Esophagus (tissue), 2 donors: Measurements from ENCODE around the gene MS4A6A. TPM values are rescaled to one million over a fixed set of nuclear protein-coding genes. Genes with fewer than 3 reads are reported as not detected.
"Not testable (repeated sequence)": the region's sequence is repeated elsewhere in the genome, so short reads cannot be mapped to it uniquely, and the experiment has no call there.

Experiments used
- H3K27ac ChIP-seq, 2 donors: one replicate each; pipeline ENCODE4 v1.5.1; 2013; ENCODE audit warnings: low read depth in 2 of 2, mild to moderate bottlenecking in 2 of 2, inconsistent platforms in 1 of 2, low read length in 1 of 2, moderate library complexity in 1 of 2
- H3K27me3 ChIP-seq, 2 donors: one replicate each; pipeline ENCODE4 v1.6.1; 2013; ENCODE audit warnings: low read length in 2 of 2, control low read depth in 1 of 2, mild to moderate bottlenecking in 1 of 2; ENCODE audit not compliant: insufficient read depth in 2 of 2, control insufficient read depth in 1 of 2
- H3K36me3 ChIP-seq, 2 donors: one replicate each; pipeline ENCODE4 v1.6.1; 2013; ENCODE audit warnings: low read length in 1 of 2; ENCODE audit not compliant: control insufficient read depth in 2 of 2, insufficient read depth in 2 of 2
- H3K4me1 ChIP-seq, 2 donors: one replicate each; pipeline ENCODE4 v1.6.1; 2013; ENCODE audit warnings: low read length in 1 of 2; ENCODE audit not compliant: control insufficient read depth in 2 of 2, insufficient read depth in 2 of 2
- H3K4me3 ChIP-seq, 2 donors: one replicate each; pipeline ENCODE4 v1.5.1; 2013; ENCODE audit warnings: low read length in 2 of 2, mild to moderate bottlenecking in 2 of 2, low read depth in 1 of 2, moderate library complexity in 1 of 2
- H3K9me3 ChIP-seq, 2 donors: one replicate each; pipeline ENCODE4 v1.6.1; 2013; ENCODE audit warnings: mild to moderate bottlenecking in 2 of 2, low read depth in 1 of 2, low read length in 1 of 2, moderate library complexity in 1 of 2; ENCODE audit not compliant: control insufficient read depth in 2 of 2, insufficient read depth in 1 of 2
- WGBS, 2 donors: extraction: QIAGEN DNeasy Blood & Tissue Kit; methylation state at CpG; one replicate each; pipeline ENCODE4 v1.1.7; 2013; 5-methylcytosine and 5-hydroxymethylcytosine counted together
- polyA plus RNA-seq, 2 donors: library from polyadenylated mRNA; stranded (reverse); fragments of 200-250 nt; gene quantifications; one replicate each; pipeline ENCODE4 v1.2.3, GENCODE V29; 2013
- donor health status: healthy with polysubstance abuse.
- donor health status: Bipolar disorder and iron deficiency.

The MS4A6A gene
- polyA plus RNA-seq, 2 donors: 7.4 to 11.4 TPM

GRCh38 chr11:60186128-60186527 is 3.2 kb upstream of the MS4A6A start:
- H3K27me3 ChIP-seq, H3K36me3 ChIP-seq, H3K4me1 ChIP-seq, H3K9me3 ChIP-seq, H3K27ac ChIP-seq, H3K4me3 ChIP-seq: not testable (repeated sequence)
- 81 to 88% methylated on average over 2 of the region's 2 CpGs for WGBS, 2 donors

- 59 to 60% methylated on average over 2 of the region's 2 CpGs for WGBS, 2 donors
- H3K27ac ChIP-seq, H3K4me3 ChIP-seq: not testable (repeated sequence)
These were observed 2.6 kb upstream of the MS4A6A start for GRCh38 chr11:60185512-60185827.

DNA sequence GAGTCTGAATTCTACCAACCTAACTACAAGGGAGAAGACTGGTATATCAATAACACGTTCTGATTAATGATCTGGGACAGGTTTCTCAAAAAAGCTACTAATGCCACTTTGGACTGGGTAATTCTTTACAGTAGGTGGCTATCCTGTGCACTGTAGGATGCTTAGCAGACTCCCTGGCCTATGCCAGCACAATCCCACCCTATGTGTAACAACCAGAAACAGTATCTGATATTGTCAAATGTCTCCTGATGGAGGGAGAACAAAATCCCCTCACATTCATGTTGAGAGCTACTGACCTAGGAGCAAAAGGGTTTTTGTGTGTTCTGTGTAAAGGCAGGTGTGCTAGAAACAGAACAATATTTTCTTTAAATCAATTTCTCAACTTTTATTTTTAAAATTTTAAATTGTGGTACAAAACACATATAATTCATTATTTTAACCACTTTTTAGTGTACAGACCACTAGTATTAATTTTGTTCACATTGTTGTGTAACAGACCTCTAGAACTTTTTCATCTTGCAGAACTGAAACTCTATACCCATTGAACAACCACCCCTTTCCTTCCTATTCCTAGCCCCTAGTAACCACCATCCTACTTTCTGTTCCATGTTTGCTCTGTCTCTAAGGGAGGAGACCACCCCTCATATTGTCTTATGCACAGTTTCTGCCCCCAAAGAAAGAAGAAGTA is 2.1 kb upstream of the MS4A6A start:
- no peaks in the 10 kb centered on the region for H3K27me3 ChIP-seq
- no peak overlapping the region for H3K27ac ChIP-seq
- no peak overlapping the region for H3K4me3 ChIP-seq
- 51 to 57% methylated on average over 1 of the region's 1 CpG for WGBS, 2 donors
- no peaks in the 10 kb centered on the region for H3K9me3 ChIP-seq
- no peaks in the 10 kb centered on the region for H3K4me1 ChIP-seq
- H3K36me3 ChIP-seq: no peaks in the 10 kb centered on the region

More at GRCh38 chr11:60185512-60185827, 2.6 kb upstream of the MS4A6A start:
- H3K27me3 ChIP-seq, H3K36me3 ChIP-seq, H3K4me1 ChIP-seq, H3K9me3 ChIP-seq: not testable (repeated sequence)

DNA sequence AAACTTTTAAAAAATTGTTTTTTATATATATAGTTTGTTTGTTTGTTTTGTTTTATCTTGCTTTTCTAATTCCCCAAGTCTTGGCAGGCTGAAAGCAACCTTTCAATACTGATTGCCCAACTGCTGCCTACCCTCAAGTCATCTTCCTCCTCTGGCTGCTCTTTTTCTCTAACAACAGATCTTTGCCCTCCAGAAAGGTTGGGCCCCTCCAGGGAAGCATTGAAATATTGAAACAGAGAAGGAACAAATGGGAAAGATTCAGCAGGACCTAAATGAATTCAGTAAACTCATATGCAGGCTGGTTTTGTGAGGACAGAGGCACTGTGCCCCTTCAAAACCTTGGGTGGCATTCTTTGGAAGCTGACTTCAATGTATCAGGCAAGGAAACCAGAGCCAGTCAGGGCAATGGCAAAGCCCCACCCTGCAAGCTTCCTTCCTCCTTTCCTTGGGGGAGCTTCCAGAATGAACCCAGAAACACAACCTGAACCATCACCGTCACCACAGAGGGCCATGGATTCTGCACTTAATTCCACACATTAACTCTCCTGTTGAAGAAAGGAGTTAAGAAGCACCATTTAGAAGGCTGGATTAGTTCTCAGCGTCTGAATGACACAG is 815 bp upstream of the MS4A6A start:
- Histone ChIP-seq H3K4me3 (no peak overlapping the region), H3K4me1 (no peaks in the 10 kb centered on the region), H3K27ac (no peak overlapping the region), H3K9me3 (no peaks in the 10 kb centered on the region), H3K36me3 (no peaks in the 10 kb centered on the region), H3K27me3 (no peaks in the 10 kb centered on the region)
- 52 to 57% methylated on average over 2 of the region's 2 CpGs for WGBS, 2 donors

DNA sequence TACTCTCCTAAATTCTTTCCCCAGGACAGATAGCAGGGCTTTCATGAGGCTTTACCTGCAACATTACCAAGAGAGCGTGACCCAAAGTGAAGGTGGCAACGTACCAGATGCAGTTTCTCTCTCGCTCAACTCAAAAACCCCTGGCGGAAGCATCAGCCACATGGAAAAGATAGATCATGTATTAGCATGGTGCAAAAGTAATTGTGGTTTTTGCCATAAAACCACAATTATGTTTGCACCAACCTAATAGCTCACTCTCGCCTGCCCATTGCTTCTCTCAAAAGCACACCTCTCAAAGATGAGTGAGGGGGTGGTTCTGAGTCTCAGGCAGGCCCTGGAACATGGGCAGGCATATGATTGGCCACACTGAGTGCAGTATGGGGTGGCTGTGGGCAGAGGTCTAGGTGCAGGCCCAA is 7.0 kb downstream of the MS4A6A start:
- WGBS, 2 donors: 75 to 76% methylated on average over 5 of the region's 5 CpGs
- no peaks in the 10 kb centered on the region for H3K36me3 ChIP-seq
- no peak overlapping the region for H3K27ac ChIP-seq
- H3K9me3 ChIP-seq: peaks cover 0 to 3% of the 10 kb centered on the region in 2 donors
- no peak overlapping the region for H3K4me3 ChIP-seq
- no peaks in the 10 kb centered on the region for H3K27me3 ChIP-seq
- H3K4me1 ChIP-seq: no peaks in the 10 kb centered on the region

DNA sequence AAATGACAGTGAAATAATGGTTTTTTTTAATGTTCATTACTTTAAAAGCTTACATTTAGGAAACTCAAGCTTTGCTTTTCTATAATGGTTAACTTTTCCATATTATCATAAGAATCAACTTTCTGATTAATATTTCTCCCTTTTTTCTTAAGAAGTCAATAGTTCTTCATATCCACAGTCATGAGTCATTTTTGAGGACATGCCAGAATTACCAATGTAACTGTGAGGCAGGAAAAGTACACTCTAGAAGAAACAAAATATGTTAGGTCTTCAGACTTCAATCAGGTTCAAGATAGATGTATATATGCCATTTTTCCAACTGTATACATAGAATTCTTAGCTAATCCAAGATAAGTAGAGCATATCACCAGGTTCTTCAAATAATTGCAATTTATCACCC is 10.9 kb downstream of the MS4A6A start:
- H3K27ac ChIP-seq: no peak overlapping the region
- H3K4me3 ChIP-seq: no peak overlapping the region
- H3K4me1 ChIP-seq: no peaks in the 10 kb centered on the region
- no peaks in the 10 kb centered on the region for H3K27me3 ChIP-seq
- peaks cover 10 to 11% of the 10 kb centered on the region in 2 donors for H3K9me3 ChIP-seq
- H3K36me3 ChIP-seq: no peaks in the 10 kb centered on the region

GRCh38 chr11:60170566-60170965 is 12.3 kb downstream of the MS4A6A start:
- no peaks in the 10 kb centered on the region for H3K36me3 ChIP-seq
- H3K27ac ChIP-seq: no peak overlapping the region
- 89 to 95% methylated on average over 1 of the region's 1 CpG for WGBS, 2 donors
- no peaks in the 10 kb centered on the region for H3K4me1 ChIP-seq
- H3K9me3 ChIP-seq: peaks cover 10 to 11% of the 10 kb centered on the region in 2 donors
- H3K27me3 ChIP-seq: no peaks in the 10 kb centered on the region
- no peak overlapping the region for H3K4me3 ChIP-seq

DNA sequence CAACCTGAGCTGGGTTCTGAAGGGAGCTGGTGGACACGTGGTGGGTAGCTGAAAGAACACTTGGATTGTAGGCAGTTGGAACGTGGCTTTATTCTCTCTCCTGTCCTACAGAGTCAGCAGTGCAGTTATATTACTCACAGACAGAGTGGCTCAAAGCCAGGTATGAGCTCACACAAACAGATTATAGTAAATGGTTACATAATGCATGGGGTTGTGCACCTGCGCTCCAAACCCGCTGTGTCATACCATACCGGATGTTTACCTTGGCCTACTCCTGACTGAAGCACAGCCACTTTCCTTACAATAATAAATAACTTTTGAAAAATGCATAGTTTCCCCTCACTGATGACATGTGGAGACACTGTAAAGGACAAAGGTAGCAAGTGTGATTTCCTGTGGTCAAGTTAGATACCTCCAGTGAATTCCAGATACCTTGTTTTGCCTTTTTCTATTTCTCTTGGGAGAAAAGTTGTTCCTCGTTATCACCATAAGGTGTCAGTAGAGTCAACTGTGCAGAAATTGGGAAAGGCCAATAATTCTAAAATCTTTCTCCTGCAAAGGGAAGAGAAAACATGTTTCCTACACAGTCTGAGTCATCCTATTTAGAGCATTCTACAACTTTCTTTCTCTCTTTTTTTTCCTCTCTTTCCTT is 13.5 kb downstream of the MS4A6A start:
- WGBS, 2 donors: 73 to 81% methylated on average over 6 of the region's 6 CpGs

GRCh38 chr11:60168306-60168705 is 14.6 kb downstream of the MS4A6A start:
- Histone ChIP-seq H3K9me3 (peaks cover 10 to 11% of the 10 kb centered on the region in 2 donors), H3K36me3 (no peaks in the 10 kb centered on the region), H3K27ac (no peak overlapping the region), H3K27me3 (no peaks in the 10 kb centered on the region), H3K4me1 (no peaks in the 10 kb centered on the region), H3K4me3 (no peak overlapping the region)
- WGBS, 2 donors: 75 to 84% methylated on average over 6 of the region's 6 CpGs

More for the DNA sequence above, 13.5 kb downstream of the MS4A6A start:
- no peaks in the 10 kb centered on the region for H3K27me3 ChIP-seq
- no peaks in the 10 kb centered on the region for H3K4me1 ChIP-seq
- H3K36me3 ChIP-seq: no peaks in the 10 kb centered on the region
- no peak overlapping the region for H3K27ac ChIP-seq
- no peak overlapping the region for H3K4me3 ChIP-seq
- H3K9me3 ChIP-seq: peaks cover 10 to 11% of the 10 kb centered on the region in 2 donors

DNA sequence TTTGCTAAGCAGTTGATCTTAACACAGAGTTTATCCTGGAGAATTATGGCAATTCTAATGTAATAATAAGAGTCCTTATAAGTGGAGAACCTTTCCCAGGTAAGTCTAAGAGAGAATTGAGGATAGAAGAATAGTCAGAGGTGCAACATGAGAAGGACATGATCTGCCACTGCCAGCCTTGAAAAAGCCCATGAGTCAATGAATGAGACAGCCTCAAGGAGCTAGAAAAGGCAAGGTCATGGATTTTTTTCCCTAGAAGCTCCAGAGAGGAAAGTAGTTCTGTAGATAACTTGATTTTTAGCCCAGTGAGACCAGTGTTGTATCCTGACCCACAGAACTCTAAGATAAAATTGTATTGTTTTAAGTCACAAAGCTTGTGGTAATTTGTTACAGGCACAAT is 16.9 kb downstream of the MS4A6A start:
- H3K36me3 ChIP-seq: no peaks in the 10 kb centered on the region
- no peak overlapping the region for H3K27ac ChIP-seq
- no peaks in the 10 kb centered on the region for H3K27me3 ChIP-seq
- H3K4me3 ChIP-seq: no peak overlapping the region
- no peaks in the 10 kb centered on the region for H3K4me1 ChIP-seq
- H3K9me3 ChIP-seq: peaks cover 7 to 11% of the 10 kb centered on the region in 2 donors
